Retinal pigment epithelial cell (primary cell): Measurements from ENCODE around the gene TESMIN.

Source experiments
- DNase-seq: peaks from one replicate; pipeline ENCODE4 v3.0.0-alpha.2; 2010; ENCODE audit warnings: low read depth
- H3K4me3 ChIP-seq: 2 replicates; pipeline ENCODE4 v1.5.1; 2011; ENCODE audit warnings: mild to moderate bottlenecking, low read length, control low read depth, moderate library complexity
- TF ChIP-seq, protein P1 (sequence below): conservative IDR thresholded peaks from 2 replicates; pipeline ENCODE4 v1.5.1; 2011; ENCODE audit warnings: low read depth, low read length, control low read depth, inconsistent platforms

Gene TESMIN

DNA sequence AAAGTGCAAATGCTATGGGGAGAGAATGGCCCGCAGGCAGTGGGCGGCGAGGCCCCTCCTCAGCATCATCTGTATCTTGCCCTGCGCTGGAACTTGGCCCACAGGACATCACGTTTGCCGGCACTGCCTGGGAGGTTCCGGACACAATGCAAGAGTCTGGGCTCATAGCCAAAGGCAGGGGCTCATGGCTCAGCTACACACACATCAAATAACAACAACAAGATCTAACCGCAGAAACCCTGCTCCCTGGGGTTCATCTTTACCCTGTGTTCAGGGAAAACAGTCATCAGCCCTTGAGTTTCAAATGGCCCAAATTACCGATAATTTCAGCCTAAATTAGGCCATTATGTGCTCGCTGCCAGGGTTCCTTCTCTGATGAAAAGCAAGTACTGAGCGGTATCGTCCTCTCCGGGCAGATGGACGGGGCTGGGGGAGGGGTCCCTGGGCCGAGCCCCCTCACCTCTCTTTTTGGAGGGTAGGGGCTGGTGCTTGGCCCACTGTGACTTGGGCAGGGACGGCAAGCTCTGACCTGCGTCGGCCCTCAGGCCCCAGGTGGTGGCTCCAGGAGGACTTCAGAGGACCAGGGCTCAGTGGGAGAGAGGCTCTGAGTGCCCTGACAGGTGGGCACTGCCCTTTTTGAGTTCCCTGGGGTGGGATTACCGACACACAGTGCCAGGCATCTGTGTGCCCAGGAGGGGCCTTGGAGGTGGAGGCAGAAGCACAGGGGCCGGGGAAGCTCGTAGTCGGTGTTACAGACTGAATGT, 92.0 kb downstream of the TESMIN start:
- H3K4me3 ChIP-seq = no peak overlapping the region
- TF ChIP-seq, protein P1, sequence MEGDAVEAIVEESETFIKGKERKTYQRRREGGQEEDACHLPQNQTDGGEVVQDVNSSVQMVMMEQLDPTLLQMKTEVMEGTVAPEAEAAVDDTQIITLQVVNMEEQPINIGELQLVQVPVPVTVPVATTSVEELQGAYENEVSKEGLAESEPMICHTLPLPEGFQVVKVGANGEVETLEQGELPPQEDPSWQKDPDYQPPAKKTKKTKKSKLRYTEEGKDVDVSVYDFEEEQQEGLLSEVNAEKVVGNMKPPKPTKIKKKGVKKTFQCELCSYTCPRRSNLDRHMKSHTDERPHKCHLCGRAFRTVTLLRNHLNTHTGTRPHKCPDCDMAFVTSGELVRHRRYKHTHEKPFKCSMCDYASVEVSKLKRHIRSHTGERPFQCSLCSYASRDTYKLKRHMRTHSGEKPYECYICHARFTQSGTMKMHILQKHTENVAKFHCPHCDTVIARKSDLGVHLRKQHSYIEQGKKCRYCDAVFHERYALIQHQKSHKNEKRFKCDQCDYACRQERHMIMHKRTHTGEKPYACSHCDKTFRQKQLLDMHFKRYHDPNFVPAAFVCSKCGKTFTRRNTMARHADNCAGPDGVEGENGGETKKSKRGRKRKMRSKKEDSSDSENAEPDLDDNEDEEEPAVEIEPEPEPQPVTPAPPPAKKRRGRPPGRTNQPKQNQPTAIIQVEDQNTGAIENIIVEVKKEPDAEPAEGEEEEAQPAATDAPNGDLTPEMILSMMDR = no peak
- peak; percentile 62 for DNase-seq

DNA sequence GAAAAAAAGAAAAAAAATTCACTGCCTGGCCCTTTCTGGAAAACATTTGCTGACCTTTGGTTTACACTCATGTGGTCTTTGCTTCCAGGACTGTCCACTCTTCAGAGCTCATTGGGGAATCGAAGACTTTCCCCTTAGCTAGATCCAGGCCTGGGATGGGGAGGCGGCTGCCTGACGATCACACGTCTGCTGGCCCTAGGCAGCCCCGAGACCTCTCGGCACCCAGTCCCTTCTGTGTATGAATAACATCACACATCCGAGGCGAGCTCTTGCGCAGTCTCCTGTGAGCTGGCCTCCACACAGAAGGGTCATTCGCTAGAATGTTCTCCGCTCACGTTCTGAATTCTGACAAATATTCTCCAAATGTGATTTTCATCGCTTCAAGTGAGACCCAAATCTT, 92.7 kb downstream of the TESMIN start:
- H3K4me3 ChIP-seq = no peak overlapping the region
- DNase-seq = no peak
- TF ChIP-seq, protein P1 = no peak

DNA sequence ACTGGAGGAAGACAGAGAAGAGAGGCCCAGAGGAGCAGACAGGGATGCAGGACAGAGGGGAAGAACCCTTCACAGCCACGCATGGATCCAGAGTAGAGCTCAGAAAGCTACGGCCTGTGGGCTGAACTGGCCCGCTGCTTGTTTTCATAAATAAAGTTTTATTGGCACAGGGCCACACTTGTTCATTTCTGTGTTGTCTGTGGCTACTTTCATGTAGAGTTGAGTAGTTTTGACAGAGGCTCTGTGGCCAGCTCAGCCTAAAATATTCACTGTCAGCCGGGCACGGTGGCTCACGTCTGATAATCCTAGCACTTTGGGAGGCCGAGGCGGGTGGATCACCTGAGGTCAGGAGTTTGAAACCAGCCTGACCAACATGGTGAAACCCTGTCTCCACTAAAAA, 93.2 kb downstream of the TESMIN start:
- TF ChIP-seq, protein P1 = no peak
- no peak overlapping the region for H3K4me3 ChIP-seq
- DNase-seq = no peak
